Right atrium auricular region (tissue), 2 donors: Measurements from ENCODE around the gene DLG2. TPM values are rescaled to one million over a fixed set of nuclear protein-coding genes. Genes with fewer than 3 reads are reported as not detected.

Experiments
- DNase-seq: peaks from one replicate; pipeline ENCODE4 v3.0.0-alpha.2; 2019; ENCODE audit warnings: low spot score
- H3K27ac ChIP-seq, 2 donors: fragments of 200-600 bp; sonication (generic); 1 replicate in 1 of 2; 2 replicates in 1 of 2; pipeline ENCODE4 v1.5.1; 2016 to 2019
- H3K27me3 ChIP-seq, 2 donors: fragments of 200-600 bp; sonication (generic); one replicate each; pipeline versions ENCODE4 v1.5.1 to v1.6.0; 2017 to 2019
- H3K36me3 ChIP-seq: fragments of 200-600 bp; sonication (generic); one replicate; pipeline ENCODE4 v1.5.1; 2016
- H3K4me1 ChIP-seq, 2 donors: fragments of 200-600 bp; sonication (generic); one replicate each; pipeline versions ENCODE4 v1.5.1 to v1.6.0; 2017 to 2019
- H3K4me3 ChIP-seq, 2 donors: fragments of 200-600 bp; sonication (generic); 1 replicate in 1 of 2; 2 replicates in 1 of 2; pipeline ENCODE4 v1.5.1; 2017 to 2019; ENCODE audit warnings: mild to moderate bottlenecking in 1 of 2, moderate library complexity in 1 of 2
- H3K9me3 ChIP-seq, 2 donors: fragments of 200-600 bp; sonication (generic); one replicate each; pipeline ENCODE4 v1.5.1; 2019
- total RNA-seq, 2 donors: library from RNA; depleted of rRNA; stranded (reverse); fragments of >200 nt; gene quantifications; one replicate each; pipeline ENCODE4 v1.1.0, GENCODE V29; 2016
- TF ChIP-seq, protein P1 (sequence below), 2 donors: fragments of 200-600 bp; sonication (generic); IDR thresholded peaks; one replicate each; pipeline ENCODE4 v1.5.1; 2019; ENCODE audit warnings: antibody characterized with exemption in 2 of 2

Gene DLG2
- total RNA-seq, 2 donors from 2014 or later, result 6.6 to 6.7 TPM

DNA sequence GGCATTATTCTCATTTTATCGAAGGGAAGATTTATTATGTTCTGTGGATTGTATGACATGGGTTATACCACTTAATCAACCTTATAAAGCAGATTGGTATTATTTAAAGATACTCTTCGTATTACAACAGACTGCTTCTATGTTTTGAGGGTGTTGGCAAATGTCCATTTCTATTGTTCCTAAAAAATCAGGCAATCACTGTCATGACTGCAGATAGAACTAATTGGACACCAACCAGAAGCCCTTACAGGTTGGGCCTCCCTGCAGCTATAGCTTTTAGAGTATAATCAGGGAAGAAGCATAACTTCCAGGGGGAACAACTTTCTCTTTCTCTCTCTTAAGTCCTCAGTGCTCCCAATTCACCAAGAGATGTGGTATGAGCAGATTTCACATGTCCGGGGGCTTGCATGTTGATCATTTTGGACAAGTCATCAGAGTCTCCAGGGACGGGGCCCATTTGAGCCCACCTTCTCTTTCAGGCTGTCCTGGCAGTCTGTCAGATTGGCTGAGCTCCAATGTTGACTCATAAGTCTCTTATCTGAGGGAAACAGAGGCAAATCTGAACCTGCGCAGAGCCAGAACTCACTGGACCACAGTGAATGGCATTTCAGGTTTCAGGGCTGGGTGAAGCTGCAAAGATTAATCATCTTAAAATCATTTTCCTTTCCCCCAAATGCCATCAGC, 2077.0 kb downstream of the DLG2 start:
- TF ChIP-seq, protein P1, sequence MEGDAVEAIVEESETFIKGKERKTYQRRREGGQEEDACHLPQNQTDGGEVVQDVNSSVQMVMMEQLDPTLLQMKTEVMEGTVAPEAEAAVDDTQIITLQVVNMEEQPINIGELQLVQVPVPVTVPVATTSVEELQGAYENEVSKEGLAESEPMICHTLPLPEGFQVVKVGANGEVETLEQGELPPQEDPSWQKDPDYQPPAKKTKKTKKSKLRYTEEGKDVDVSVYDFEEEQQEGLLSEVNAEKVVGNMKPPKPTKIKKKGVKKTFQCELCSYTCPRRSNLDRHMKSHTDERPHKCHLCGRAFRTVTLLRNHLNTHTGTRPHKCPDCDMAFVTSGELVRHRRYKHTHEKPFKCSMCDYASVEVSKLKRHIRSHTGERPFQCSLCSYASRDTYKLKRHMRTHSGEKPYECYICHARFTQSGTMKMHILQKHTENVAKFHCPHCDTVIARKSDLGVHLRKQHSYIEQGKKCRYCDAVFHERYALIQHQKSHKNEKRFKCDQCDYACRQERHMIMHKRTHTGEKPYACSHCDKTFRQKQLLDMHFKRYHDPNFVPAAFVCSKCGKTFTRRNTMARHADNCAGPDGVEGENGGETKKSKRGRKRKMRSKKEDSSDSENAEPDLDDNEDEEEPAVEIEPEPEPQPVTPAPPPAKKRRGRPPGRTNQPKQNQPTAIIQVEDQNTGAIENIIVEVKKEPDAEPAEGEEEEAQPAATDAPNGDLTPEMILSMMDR (IDR thresholded peaks at IDR 0.05), result no peak
- Histone ChIP-seq H3K4me3 (no peak overlapping the region), H3K27me3 (no peaks in the 10 kb centered on the region), H3K27ac (no peak overlapping the region), H3K9me3 (no peaks in the 10 kb centered on the region), H3K36me3 (no peaks in the 10 kb centered on the region), H3K4me1 (no peaks in the 10 kb centered on the region)
- no peak for DNase-seq

DNA sequence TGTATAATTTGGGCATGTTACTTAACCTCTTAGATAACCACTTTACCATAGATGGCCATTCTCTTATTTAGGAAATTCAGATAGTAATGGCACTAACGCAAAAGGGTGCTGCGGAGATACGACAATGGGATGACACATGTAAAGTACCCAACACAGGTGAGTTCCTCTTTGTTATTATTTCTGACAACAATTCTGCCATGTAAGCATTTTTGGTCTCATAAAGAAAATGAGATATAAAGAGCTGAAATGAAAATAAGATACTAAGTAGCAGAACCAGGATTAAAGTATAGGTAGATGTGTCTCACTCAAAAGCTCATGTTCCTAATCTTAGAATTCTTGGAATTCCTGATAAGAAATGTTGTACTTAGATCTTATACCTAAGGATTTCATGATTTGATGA, 2080.8 kb downstream of the DLG2 start:
- Histone ChIP-seq H3K27ac (no peak overlapping the region), H3K27me3 (no peaks in the 10 kb centered on the region), H3K36me3 (no peaks in the 10 kb centered on the region), H3K4me3 (no peak overlapping the region), H3K4me1 (no peaks in the 10 kb centered on the region), H3K9me3 (no peaks in the 10 kb centered on the region)
- no peak for DNase-seq
- TF ChIP-seq, protein P1 (IDR thresholded peaks at IDR 0.05), result no peak

DNA sequence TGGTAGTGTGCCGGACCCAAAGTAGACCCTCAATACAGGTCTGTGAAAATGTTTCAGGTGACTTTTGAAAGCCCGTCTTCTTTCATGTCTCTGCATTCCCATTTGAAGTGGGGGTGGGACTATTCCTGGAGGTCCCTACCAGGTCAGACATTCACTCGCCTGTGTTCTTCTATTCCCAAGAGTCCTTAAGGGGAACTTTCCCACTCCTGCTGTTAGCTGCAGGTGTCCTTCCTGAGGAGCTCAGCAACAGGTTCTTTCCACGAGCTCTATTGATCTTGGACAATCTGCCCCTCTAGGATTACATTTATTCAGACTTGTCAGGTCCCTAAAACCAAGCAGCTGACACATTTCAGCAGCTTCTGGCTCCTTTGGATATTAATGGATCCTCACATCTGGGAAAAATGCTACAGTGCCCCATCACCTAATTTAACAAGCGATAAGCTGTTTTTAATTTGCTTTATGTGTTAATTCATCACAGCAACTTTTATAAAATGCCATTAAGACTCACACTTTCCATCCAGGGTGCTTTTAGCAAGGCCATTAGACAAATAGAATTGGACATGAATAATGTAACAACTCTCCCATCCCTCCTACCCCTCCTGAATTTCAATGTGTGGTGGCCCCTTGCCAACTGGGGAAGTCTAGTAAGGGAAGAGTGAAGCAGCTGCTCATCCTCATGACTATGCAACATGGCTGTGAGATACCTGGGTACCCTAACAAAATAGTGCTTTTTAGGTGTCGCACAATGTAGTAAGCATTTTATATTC, 2081.5 kb downstream of the DLG2 start:
- Histone ChIP-seq H3K27ac (no peak overlapping the region), H3K36me3 (no peaks in the 10 kb centered on the region), H3K9me3 (no peaks in the 10 kb centered on the region), H3K4me3 (no peak overlapping the region), H3K27me3 (no peaks in the 10 kb centered on the region), H3K4me1 (no peaks in the 10 kb centered on the region)
- TF ChIP-seq, protein P1 (IDR thresholded peaks at IDR 0.05), result no peak
- DNase-seq, result no peak

DNA sequence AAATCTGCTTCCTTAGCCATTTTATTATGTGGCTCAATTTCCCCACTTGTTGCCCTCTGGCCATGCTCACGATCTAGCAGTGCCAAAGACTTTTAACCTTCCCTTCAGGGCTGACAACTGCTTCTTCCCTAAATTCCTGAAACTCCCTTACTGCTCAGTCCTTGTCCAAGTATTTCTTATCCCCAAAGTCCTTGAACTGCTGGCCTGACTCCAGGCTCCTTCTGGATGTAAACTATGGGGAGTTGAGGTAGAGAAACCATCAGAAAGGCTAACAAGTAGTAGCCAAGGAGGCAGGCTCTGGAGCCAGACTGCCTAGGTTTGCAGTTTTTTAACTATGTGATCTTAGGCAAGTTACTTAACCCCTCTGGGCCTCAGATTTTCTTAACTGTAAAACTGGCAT, 2082.3 kb downstream of the DLG2 start:
- TF ChIP-seq, protein P1 (IDR thresholded peaks at IDR 0.05), result no peak
- no peaks in the 10 kb centered on the region for H3K9me3 ChIP-seq
- H3K4me1 ChIP-seq, result no peaks in the 10 kb centered on the region
- no peak overlapping the region for H3K4me3 ChIP-seq
- H3K36me3 ChIP-seq, result no peaks in the 10 kb centered on the region
- H3K27ac ChIP-seq, result no peak overlapping the region
- H3K27me3 ChIP-seq, result no peaks in the 10 kb centered on the region
- no peak for DNase-seq

DNA sequence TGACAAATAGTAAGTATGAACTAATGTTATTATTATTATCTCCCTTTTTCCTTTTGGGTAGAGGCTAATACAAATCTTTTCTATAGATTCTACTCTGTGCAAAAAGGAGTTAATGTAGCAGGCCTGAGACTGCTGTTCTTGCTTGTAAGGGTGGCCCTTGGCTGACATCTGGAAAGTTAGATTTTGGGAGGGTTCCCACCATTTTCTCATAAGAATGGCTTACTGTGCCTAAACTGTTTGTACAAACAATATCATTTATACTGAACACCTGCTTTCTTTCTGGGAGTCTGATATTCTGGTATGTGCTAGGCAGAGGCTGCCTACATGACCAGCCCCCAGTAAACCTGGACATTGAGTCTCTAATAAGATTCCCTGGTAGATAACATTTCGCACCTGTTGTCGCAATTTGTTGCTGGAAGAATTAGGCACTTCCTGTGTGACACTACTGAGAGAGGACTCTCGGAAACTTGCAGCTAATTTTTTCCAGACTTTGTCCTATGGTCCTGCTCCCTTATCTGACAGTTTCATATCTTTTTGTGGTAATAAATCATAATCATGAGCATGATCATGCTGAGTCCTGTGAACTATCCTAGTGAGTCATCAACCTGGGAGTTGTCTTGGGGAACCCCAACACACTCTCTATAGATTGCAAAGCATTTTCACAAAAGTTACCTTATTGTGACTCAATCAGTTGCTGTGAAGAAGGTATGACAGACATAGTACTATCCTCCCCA, 2083.3 kb downstream of the DLG2 start:
- TF ChIP-seq, protein P1 (IDR thresholded peaks at IDR 0.05), result no peak

More for the DNA sequence above, 2083.3 kb downstream of the DLG2 start:
- Histone ChIP-seq H3K27me3 (no peaks in the 10 kb centered on the region), H3K9me3 (no peaks in the 10 kb centered on the region), H3K4me1 (no peaks in the 10 kb centered on the region), H3K36me3 (no peaks in the 10 kb centered on the region), H3K27ac (no peak overlapping the region), H3K4me3 (no peak overlapping the region)
- no peak for DNase-seq
